KMS-11 (cell line): ENCODE data around the gene HDHD2.

Source experiments
- H2AFZ ChIP-seq: fragments of 200-600 bp; sonication (generic); 2 replicates; pipeline ENCODE4 v1.6.1; 2016; ENCODE audit warnings: antibody characterized with exemption, mixed run types, low read depth
- H3K27ac ChIP-seq: fragments of 200-600 bp; sonication (generic); 2 replicates; pipeline ENCODE4 v1.6.1; 2016; ENCODE audit warnings: mild to moderate bottlenecking, mixed run types
- H3K27me3 ChIP-seq: fragments of 200-600 bp; sonication (generic); 2 replicates; pipeline ENCODE4 v1.6.1; 2017; ENCODE audit warnings: mild to moderate bottlenecking, low read depth, mixed run types, moderate library complexity; ENCODE audit not compliant: insufficient read depth
- H3K36me3 ChIP-seq: fragments of 200-600 bp; sonication (generic); 2 replicates; pipeline ENCODE4 v1.6.1; 2017; ENCODE audit warnings: mild to moderate bottlenecking, mixed run types; ENCODE audit not compliant: insufficient read depth
- H3K4me1 ChIP-seq: fragments of 200-600 bp; sonication (generic); 2 replicates; pipeline ENCODE4 v1.6.1; 2016; ENCODE audit warnings: mild to moderate bottlenecking, low read depth, mixed run types; ENCODE audit not compliant: poor library complexity, severe bottlenecking
- H3K4me2 ChIP-seq: fragments of 200-600 bp; sonication (generic); 2 replicates; pipeline ENCODE4 v1.7.0; 2016; ENCODE audit warnings: mild to moderate bottlenecking, mixed run types
- H3K4me3 ChIP-seq: fragments of 200-600 bp; sonication (generic); IDR thresholded peaks from 2 replicates; pipeline ENCODE4 v1.6.1; 2017; ENCODE audit warnings: low read depth, low read length, mixed read lengths; ENCODE audit not compliant: insufficient read depth
- H3K79me2 ChIP-seq: fragments of 200-600 bp; sonication (generic); 2 replicates; pipeline ENCODE4 v1.6.1; 2016; ENCODE audit warnings: low read depth, mixed run types; ENCODE audit not compliant: insufficient read depth
- H3K9ac ChIP-seq: fragments of 200-600 bp; sonication (generic); 2 replicates; pipeline ENCODE4 v1.6.1; 2016; ENCODE audit warnings: mild to moderate bottlenecking, mixed run types
- H4K20me1 ChIP-seq: fragments of 200-600 bp; sonication (generic); 2 replicates; pipeline ENCODE4 v1.6.1; 2016; ENCODE audit warnings: mild to moderate bottlenecking, mixed run types; ENCODE audit not compliant: insufficient read depth
- CTCF ChIP-seq: fragments of 200-600 bp; sonication (generic); conservative IDR thresholded peaks from 2 replicates; pipeline ENCODE4 v1.6.1; 2017; ENCODE audit warnings: low read depth, mild to moderate bottlenecking, antibody characterized with exemption, low read length, moderate library complexity, mixed read lengths

Gene HDHD2

GRCh38 chr18:47075098-47075883, 75.0 kb downstream of the HDHD2 start:
- H4K20me1 ChIP-seq, result no peaks in the 10 kb centered on the region
- no peak for TF ChIP-seq CTCF
- H3K4me2 ChIP-seq, result no peak overlapping the region
- H3K36me3 ChIP-seq, result no peaks in the 10 kb centered on the region
- H3K4me1 ChIP-seq, result no peaks in the 10 kb centered on the region
- H3K79me2 ChIP-seq, result no peaks in the 10 kb centered on the region
- H3K27me3 ChIP-seq, result no peaks in the 10 kb centered on the region
- no peak overlapping the region for H3K27ac ChIP-seq
- no peak overlapping the region for H3K9ac ChIP-seq
- H3K4me3 ChIP-seq, result no peak overlapping the region
- H2AFZ ChIP-seq, result no peak overlapping the region

GRCh38 chr18:47067648-47068047, 82.7 kb downstream of the HDHD2 start:
- TF ChIP-seq CTCF, result no peak
- H3K9ac ChIP-seq, result no peak overlapping the region
- no peak overlapping the region for H3K27ac ChIP-seq
- no peaks in the 10 kb centered on the region for H3K79me2 ChIP-seq
- H4K20me1 ChIP-seq, result no peaks in the 10 kb centered on the region
- H3K4me1 ChIP-seq, result no peaks in the 10 kb centered on the region
- no peak overlapping the region for H2AFZ ChIP-seq
- no peaks in the 10 kb centered on the region for H3K27me3 ChIP-seq
- no peak overlapping the region for H3K4me3 ChIP-seq
- H3K4me2 ChIP-seq, result no peak overlapping the region
- no peaks in the 10 kb centered on the region for H3K36me3 ChIP-seq

- H3K4me1 ChIP-seq, result no peaks in the 10 kb centered on the region
- H3K79me2 ChIP-seq, result no peaks in the 10 kb centered on the region
- H3K27ac ChIP-seq, result no peak overlapping the region
- H3K4me3 ChIP-seq, result no peak overlapping the region
- no peak overlapping the region for H2AFZ ChIP-seq
- TF ChIP-seq CTCF, result no peak
- H3K27me3 ChIP-seq, result no peaks in the 10 kb centered on the region
- no peaks in the 10 kb centered on the region for H4K20me1 ChIP-seq
- no peaks in the 10 kb centered on the region for H3K36me3 ChIP-seq
- no peak overlapping the region for H3K9ac ChIP-seq
- no peak overlapping the region for H3K4me2 ChIP-seq
These were observed 87.2 kb downstream of the HDHD2 start for GRCh38 chr18:47063096-47063495.

GRCh38 chr18:47062471-47062870, 87.8 kb downstream of the HDHD2 start:
- Histone ChIP-seq H4K20me1 (no peaks in the 10 kb centered on the region), H3K27me3 (no peaks in the 10 kb centered on the region), H3K36me3 (no peaks in the 10 kb centered on the region), H3K4me3 (no peak overlapping the region), H3K27ac (no peak overlapping the region), H3K79me2 (no peaks in the 10 kb centered on the region), H3K9ac (no peak overlapping the region), H2AFZ (no peak overlapping the region), H3K4me1 (no peaks in the 10 kb centered on the region), H3K4me2 (no peak overlapping the region)
- no peak for TF ChIP-seq CTCF
